HFFc6 (cell line): Measurements from ENCODE around the gene ZFAND2B. TPM values are rescaled to one million over a fixed set of nuclear protein-coding genes. Genes with fewer than 3 reads are reported as not detected.

Experiments used
- DNase-seq: peaks from one replicate; pipeline ENCODE4 v3.0.0-alpha.2; 2018
- H3K27ac Mint-ChIP-seq: 2 replicates; pipeline ENCODE4 v1.8.0; 2020; ENCODE audit warnings: mild to moderate bottlenecking, mixed read lengths
- H3K27me3 Mint-ChIP-seq: 2 replicates; pipeline ENCODE4 v1.8.0; 2021; ENCODE audit warnings: mild to moderate bottlenecking, moderate library complexity, mixed read lengths; ENCODE audit not compliant: insufficient read depth
- H3K36me3 Mint-ChIP-seq: 2 replicates; pipeline ENCODE4 v1.8.0; 2021; ENCODE audit warnings: low read depth, mixed read lengths
- H3K4me1 Mint-ChIP-seq: 2 replicates; pipeline ENCODE4 v1.8.0; 2020; ENCODE audit warnings: low read depth, mixed read lengths
- H3K4me3 Mint-ChIP-seq: 2 replicates; pipeline ENCODE4 v1.8.0; 2020; ENCODE audit warnings: mild to moderate bottlenecking, moderate library complexity, mixed read lengths
- H3K9me3 Mint-ChIP-seq: 2 replicates; pipeline ENCODE4 v1.8.0; 2020; ENCODE audit warnings: mild to moderate bottlenecking, mixed read lengths
- total RNA-seq, 6 experiments: library from RNA; stranded (reverse); fragmentation: NEBNext Ultra II Directional; extraction: Animal tissue kit (Norgen Biotek cat#: 25700); gene quantifications; 2 replicates in 1 of 6; 3 replicates in 5 of 6; pipeline ENCODE4 v1.2.3, GENCODE V29; 2021
- TF ChIP-seq, protein P1 (sequence below): fragments of 200-600 bp; sonication (generic); IDR thresholded peaks from 2 replicates; pipeline ENCODE4 v1.5.0; 2021; ENCODE audit warnings: antibody characterized with exemption, mild to moderate bottlenecking

Gene ZFAND2B
- total RNA-seq, 6 experiments from 2014 or later, result 28.8 to 39.6 (median 33.1) TPM

GRCh38 chr2:219209236-219210195 lies 2.9 kb downstream of the ZFAND2B start:
- Mint-ChIP-seq H3K27ac (peak overlapping the region; percentile 61), H3K4me1 (peaks cover 27% of the 10 kb centered on the region)

GRCh38 chr2:219210196-219210885 lies 3.8 kb downstream of the ZFAND2B start:
- H3K27ac Mint-ChIP-seq, result no peak overlapping the region
- peaks cover 6% of the 10 kb centered on the region for H3K27me3 Mint-ChIP-seq
- TF ChIP-seq, protein P1, sequence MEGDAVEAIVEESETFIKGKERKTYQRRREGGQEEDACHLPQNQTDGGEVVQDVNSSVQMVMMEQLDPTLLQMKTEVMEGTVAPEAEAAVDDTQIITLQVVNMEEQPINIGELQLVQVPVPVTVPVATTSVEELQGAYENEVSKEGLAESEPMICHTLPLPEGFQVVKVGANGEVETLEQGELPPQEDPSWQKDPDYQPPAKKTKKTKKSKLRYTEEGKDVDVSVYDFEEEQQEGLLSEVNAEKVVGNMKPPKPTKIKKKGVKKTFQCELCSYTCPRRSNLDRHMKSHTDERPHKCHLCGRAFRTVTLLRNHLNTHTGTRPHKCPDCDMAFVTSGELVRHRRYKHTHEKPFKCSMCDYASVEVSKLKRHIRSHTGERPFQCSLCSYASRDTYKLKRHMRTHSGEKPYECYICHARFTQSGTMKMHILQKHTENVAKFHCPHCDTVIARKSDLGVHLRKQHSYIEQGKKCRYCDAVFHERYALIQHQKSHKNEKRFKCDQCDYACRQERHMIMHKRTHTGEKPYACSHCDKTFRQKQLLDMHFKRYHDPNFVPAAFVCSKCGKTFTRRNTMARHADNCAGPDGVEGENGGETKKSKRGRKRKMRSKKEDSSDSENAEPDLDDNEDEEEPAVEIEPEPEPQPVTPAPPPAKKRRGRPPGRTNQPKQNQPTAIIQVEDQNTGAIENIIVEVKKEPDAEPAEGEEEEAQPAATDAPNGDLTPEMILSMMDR, result no peak
- no peak for DNase-seq
- H3K9me3 Mint-ChIP-seq, result no peaks in the 10 kb centered on the region
- peaks cover 27% of the 10 kb centered on the region for H3K4me1 Mint-ChIP-seq
- H3K4me3 Mint-ChIP-seq, result no peak overlapping the region
- peaks cover 28% of the 10 kb centered on the region for H3K36me3 Mint-ChIP-seq

More at GRCh38 chr2:219209236-219210195, 2.9 kb downstream of the ZFAND2B start:
- DNase-seq, result no peak
- Mint-ChIP-seq H3K36me3 (peaks cover 28% of the 10 kb centered on the region), H3K27me3 (peaks cover 6% of the 10 kb centered on the region), H3K4me3 (no peak overlapping the region), H3K9me3 (0 out of 2 replicates have a peak, but pooled peaks cover 2% of the 10 kb centered on the region)
- TF ChIP-seq, protein P1, result no peak

DNA sequence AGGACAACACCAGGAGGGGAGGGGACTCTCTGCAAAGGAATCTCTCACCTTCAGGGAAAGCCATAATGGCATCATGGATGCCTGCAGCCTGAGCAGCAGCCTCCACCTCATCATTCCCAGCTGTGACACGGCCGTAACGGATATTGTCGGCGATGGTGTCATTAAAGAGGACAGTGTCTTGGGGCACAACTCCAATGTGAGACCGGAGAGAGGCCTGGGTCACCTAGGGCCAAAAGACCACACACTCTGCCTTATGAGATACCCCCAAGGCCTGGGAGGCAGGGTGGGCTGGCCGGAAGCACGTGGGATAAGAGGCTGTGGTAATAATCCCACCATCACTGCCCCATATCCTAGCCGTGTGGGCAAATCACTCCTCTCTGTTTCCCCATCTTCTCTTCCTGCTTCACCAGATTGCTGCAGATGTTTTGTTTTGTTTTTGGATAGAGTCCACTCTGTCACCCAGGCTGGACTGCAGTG lies 4.3 kb downstream of the ZFAND2B start:
- no peak for DNase-seq
- Mint-ChIP-seq H3K27ac (no peak overlapping the region), H3K9me3 (no peaks in the 10 kb centered on the region), H3K4me3 (no peak overlapping the region), H3K4me1 (peaks cover 26% of the 10 kb centered on the region), H3K36me3 (peaks cover 28% of the 10 kb centered on the region), H3K27me3 (peaks cover 6% of the 10 kb centered on the region)
- TF ChIP-seq, protein P1, result no peak

DNA sequence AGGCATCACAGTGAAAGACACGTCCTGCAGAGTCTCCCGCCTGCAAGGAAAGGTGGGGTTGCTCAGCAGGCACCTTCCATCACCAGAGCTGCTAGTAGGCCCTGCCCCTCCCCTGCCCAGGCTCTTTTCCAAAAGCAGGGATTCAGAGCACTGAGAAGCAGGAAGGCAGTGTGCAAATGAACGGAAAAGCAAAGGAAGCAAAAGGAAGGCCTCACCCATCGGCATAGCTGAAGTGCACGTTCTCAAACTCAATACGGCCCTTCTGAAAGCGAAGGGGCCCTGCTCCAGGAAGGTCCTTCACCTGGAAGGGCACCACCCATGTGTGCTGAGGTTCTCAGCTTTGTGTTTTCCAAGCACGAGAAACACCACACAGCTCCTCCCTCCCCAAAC lies 6.4 kb downstream of the ZFAND2B start:
- DNase-seq, result no peak
- Mint-ChIP-seq H3K36me3 (peaks cover 28% of the 10 kb centered on the region), H3K4me3 (no peak overlapping the region), H3K27me3 (peaks cover 3% of the 10 kb centered on the region), H3K4me1 (peaks cover 23% of the 10 kb centered on the region), H3K9me3 (no peaks in the 10 kb centered on the region), H3K27ac (no peak overlapping the region)
- TF ChIP-seq, protein P1, result no peak

GRCh38 chr2:219213486-219214071 lies 7.0 kb downstream of the ZFAND2B start:
- DNase-seq, result no peak
- H3K36me3 Mint-ChIP-seq, result peaks cover 28% of the 10 kb centered on the region
- no peaks in the 10 kb centered on the region for H3K9me3 Mint-ChIP-seq
- H3K27ac Mint-ChIP-seq, result no peak overlapping the region
- TF ChIP-seq, protein P1, result no peak
- H3K4me3 Mint-ChIP-seq, result no peak overlapping the region
- H3K27me3 Mint-ChIP-seq, result peaks cover 3% of the 10 kb centered on the region
- H3K4me1 Mint-ChIP-seq, result peaks cover 20% of the 10 kb centered on the region
